BLaER1 treated with 17β-estradiol and CSF1 and Interleukin-3, amounts not matched to agents 10 nM and 100 nM (cell line): ENCODE data around the gene DIRAS1.
A peak's percentile ranks its signal among the peaks of the same experiment; 100 is the strongest.

Source experiments
- H3K27ac ChIP-seq, 11 experiments: shearing (Covaris generic); formaldehyde crosslinking; 2 replicates each; pipeline ENCODE4 v1.8.1; 2022
- H3K27me3 ChIP-seq, 11 experiments: shearing (Covaris generic); formaldehyde crosslinking; 2 replicates each; pipeline ENCODE4 v1.8.1; 2022
- H3K36me3 ChIP-seq, 11 experiments: shearing (Covaris generic); formaldehyde crosslinking; 2 replicates each; pipeline ENCODE4 v1.8.1; 2022
- H3K4me1 ChIP-seq, 10 experiments: shearing (Covaris generic); formaldehyde crosslinking; 2 replicates each; pipeline ENCODE4 v1.8.1; 2022
- H3K4me2 ChIP-seq, 11 experiments: shearing (Covaris generic); formaldehyde crosslinking; 2 replicates each; pipeline ENCODE4 v1.8.1; 2022
- H3K4me3 ChIP-seq, 10 experiments: shearing (Covaris generic); formaldehyde crosslinking; 2 replicates each; pipeline ENCODE4 v1.8.1; 2022
- H3K9ac ChIP-seq, 11 experiments: shearing (Covaris generic); formaldehyde crosslinking; 2 replicates each; pipeline ENCODE4 v1.8.1; 2022
- H3K9me3 ChIP-seq, 11 experiments: shearing (Covaris generic); formaldehyde crosslinking; replicated peaks in 1 of 11; 2 replicates each; pipeline ENCODE4 v1.8.1; 2022
- H4K20me1 ChIP-seq, 11 experiments: shearing (Covaris generic); formaldehyde crosslinking; 2 replicates each; pipeline ENCODE4 v1.8.1; 2022
- Cebpa-rat ChIP-seq, 11 experiments: shearing (Covaris generic); IDR thresholded peaks; 2 replicates each; pipeline ENCODE4 v1.8.1; 2022

DIRAS1 gene

GRCh38 chr19:2756921-2757881 lies 36.0 kb upstream of the DIRAS1 start:
- Histone ChIP-seq H3K27ac (peak overlapping the region in 3 of 11 experiments; percentile 38 to 49 (median 48); a peak in 4 of 22 replicates), H3K9ac (peak overlapping the region in 7 of 11 experiments; percentile 1 to 75 (median 51); a peak in 12 of 22 replicates), H3K4me1 (peaks cover 13 to 57% (median 45%) of the 10 kb centered on the region in 10 experiments), H3K27me3 (no peaks in the 10 kb centered on the region), H3K4me3 (peak overlapping the region in 3 of 10 experiments; percentile 21 to 39 (median 26); a peak in 4 of 20 replicates), H3K36me3 (peaks cover 72 to 100% (median 93%) of the 10 kb centered on the region in 11 experiments), H3K4me2 (peak overlapping the region in 8 of 11 experiments; percentile 37 to 97 (median 84); a peak in 15 of 22 replicates), H3K9me3 (no peaks in the 10 kb centered on the region), H4K20me1 (peaks cover 7 to 95% (median 67%) of the 10 kb centered on the region in 11 experiments; a peak in 21 of 22 replicates)
- TF ChIP-seq Cebpa-rat (IDR thresholded peaks at IDR 0.05), result no peak

- no peak for TF ChIP-seq Cebpa-rat (IDR thresholded peaks at IDR 0.05)
- H3K27me3 ChIP-seq, result no peaks in the 10 kb centered on the region
- H3K27ac ChIP-seq, result peak overlapping the region in 3 of 11 experiments; percentile 38 to 49 (median 48); a peak in 4 of 22 replicates
- H3K4me2 ChIP-seq, result peak overlapping the region in 8 of 11 experiments; percentile 37 to 97 (median 84); a peak in 15 of 22 replicates
- peak overlapping the region in 7 of 11 experiments; percentile 1 to 75 (median 51); a peak in 11 of 22 replicates for H3K9ac ChIP-seq
- H3K36me3 ChIP-seq, result peaks cover 65 to 95% (median 85%) of the 10 kb centered on the region in 11 experiments
- no peaks in the 10 kb centered on the region for H3K9me3 ChIP-seq
- peak overlapping the region in 3 of 10 experiments; percentile 21 to 39 (median 26); a peak in 2 of 20 replicates for H3K4me3 ChIP-seq
- peaks cover 13 to 58% (median 45%) of the 10 kb centered on the region in 10 experiments for H3K4me1 ChIP-seq
- H4K20me1 ChIP-seq, result peaks cover 7 to 88% (median 61%) of the 10 kb centered on the region in 11 experiments; a peak in 21 of 22 replicates
Observed at GRCh38 chr19:2756477-2756876, 35.3 kb upstream of the DIRAS1 start.

GRCh38 chr19:2755811-2756210 lies 34.6 kb upstream of the DIRAS1 start:
- Histone ChIP-seq H3K9ac (peak overlapping the region in 2 of 11 experiments; percentile 69 to 75; a peak in 3 of 22 replicates), H3K27ac (peak overlapping the region in 1 of 11 experiments; percentile 4; a peak in 1 of 22 replicates), H3K4me3 (no peak overlapping the region), H3K27me3 (no peaks in the 10 kb centered on the region), H3K9me3 (no peaks in the 10 kb centered on the region), H3K4me2 (peak overlapping the region in 4 of 11 experiments; percentile 89 to 97 (median 92); a peak in 7 of 22 replicates), H3K4me1 (peaks cover 20 to 62% (median 50%) of the 10 kb centered on the region in 10 experiments), H4K20me1 (peaks cover 7 to 81% (median 54%) of the 10 kb centered on the region in 11 experiments; a peak in 21 of 22 replicates), H3K36me3 (peaks cover 58 to 88% (median 79%) of the 10 kb centered on the region in 11 experiments)
- TF ChIP-seq Cebpa-rat (IDR thresholded peaks at IDR 0.05), result no peak

GRCh38 chr19:2755448-2755705 lies 34.2 kb upstream of the DIRAS1 start:
- TF ChIP-seq Cebpa-rat (IDR thresholded peaks at IDR 0.05), result no peak
- Histone ChIP-seq H3K9me3 (no peaks in the 10 kb centered on the region), H3K27ac (no peak overlapping the region), H4K20me1 (peaks cover 7 to 77% (median 50%) of the 10 kb centered on the region in 11 experiments; a peak in 20 of 22 replicates), H3K4me1 (peaks cover 24 to 62% (median 51%) of the 10 kb centered on the region in 10 experiments), H3K36me3 (peaks cover 54 to 84% (median 74%) of the 10 kb centered on the region in 11 experiments), H3K4me2 (peak overlapping the region in 2 of 11 experiments; percentile 89 to 93; a peak in 3 of 22 replicates), H3K9ac (peak overlapping the region in 1 of 11 experiments; percentile 75; a peak in 1 of 22 replicates), H3K27me3 (no peaks in the 10 kb centered on the region), H3K4me3 (no peak overlapping the region)

- H3K27me3 ChIP-seq, result no peaks in the 10 kb centered on the region
- TF ChIP-seq Cebpa-rat (IDR thresholded peaks at IDR 0.05), result no peak
- peaks cover 54 to 79% (median 71%) of the 10 kb centered on the region in 11 experiments for H3K36me3 ChIP-seq
- no peak overlapping the region for H3K27ac ChIP-seq
- H3K4me1 ChIP-seq, result peaks cover 21 to 62% (median 50%) of the 10 kb centered on the region in 10 experiments
- H3K4me2 ChIP-seq, result no peak overlapping the region
- no peaks in the 10 kb centered on the region for H3K9me3 ChIP-seq
- H4K20me1 ChIP-seq, result peaks cover 7 to 73% (median 45%) of the 10 kb centered on the region in 11 experiments; a peak in 20 of 22 replicates
- no peak overlapping the region for H3K9ac ChIP-seq
- H3K4me3 ChIP-seq, result no peak overlapping the region
Observed at GRCh38 chr19:2754659-2755447, 33.7 kb upstream of the DIRAS1 start.

- Histone ChIP-seq H3K9ac (no peak overlapping the region), H3K9me3 (no peaks in the 10 kb centered on the region), H3K4me1 (peaks cover 11 to 51% (median 30%) of the 10 kb centered on the region in 10 experiments), H3K4me3 (no peak overlapping the region), H3K27me3 (no peaks in the 10 kb centered on the region), H3K36me3 (peaks cover 30 to 44% (median 38%) of the 10 kb centered on the region in 11 experiments), H3K27ac (no peak overlapping the region), H3K4me2 (peak overlapping the region in 9 of 11 experiments; percentile 30 to 64 (median 38); a peak in 9 of 22 replicates), H4K20me1 (peaks cover 0 to 38% (median 13%) of the 10 kb centered on the region in 11 experiments; a peak in 16 of 22 replicates)
- no peak for TF ChIP-seq Cebpa-rat (IDR thresholded peaks at IDR 0.05)
Observed at GRCh38 chr19:2751438-2751830, 30.3 kb upstream of the DIRAS1 start.

- 0 out of 22 replicates have a peak overlapping the region, but pooled peaks of 1 of the 11 experiments have one; percentile 6 for H3K27ac ChIP-seq
- H3K4me2 ChIP-seq, result peak overlapping the region; percentile 3 to 64 (median 38); a peak in 16 of 22 replicates
- peaks cover 0 to 33% (median 9%) of the 10 kb centered on the region in 11 experiments; a peak in 10 of 22 replicates for H4K20me1 ChIP-seq
- peaks cover 26 to 39% (median 33%) of the 10 kb centered on the region in 11 experiments for H3K36me3 ChIP-seq
- peaks cover 11 to 46% (median 28%) of the 10 kb centered on the region in 10 experiments for H3K4me1 ChIP-seq
- no peak overlapping the region for H3K4me3 ChIP-seq
- no peaks in the 10 kb centered on the region for H3K27me3 ChIP-seq
- TF ChIP-seq Cebpa-rat (IDR thresholded peaks at IDR 0.05), result no peak
- H3K9me3 ChIP-seq, result no peaks in the 10 kb centered on the region
- peak overlapping the region in 2 of 11 experiments; percentile 4 to 28; a peak in 1 of 22 replicates for H3K9ac ChIP-seq
Observed at GRCh38 chr19:2750808-2751437, 29.8 kb upstream of the DIRAS1 start.

- Histone ChIP-seq H3K36me3 (peaks cover 0 to 4% (median 0%) of the 10 kb centered on the region in 11 experiments; a peak in 4 of 22 replicates), H3K4me1 (peaks cover 11 to 45% (median 24%) of the 10 kb centered on the region in 10 experiments)
Observed at GRCh38 chr19:2747349-2747748, 26.2 kb upstream of the DIRAS1 start.

More at GRCh38 chr19:2747349-2747748, 26.2 kb upstream of the DIRAS1 start:
- Histone ChIP-seq H3K27me3 (no peaks in the 10 kb centered on the region), H3K4me2 (no peak overlapping the region), H3K27ac (no peak overlapping the region), H3K9ac (no peak overlapping the region), H3K4me3 (no peak overlapping the region), H3K9me3 (no peaks in the 10 kb centered on the region), H4K20me1 (no peaks in the 10 kb centered on the region)
- no peak for TF ChIP-seq Cebpa-rat (IDR thresholded peaks at IDR 0.05)
